Colonic mucosa (tissue), 4 donors: ENCODE results near the gene HOXB8. TPM values are rescaled to one million over a fixed set of nuclear protein-coding genes. Genes with fewer than 3 reads are reported as not detected.

Experiments used
- DNase-seq: peaks from one replicate; pipeline ENCODE4 v3.0.0-alpha.2; 2020
- H3K27ac ChIP-seq: fragments of 200-600 bp; one replicate; pipeline ENCODE4 v1.8.0; 2021
- H3K27me3 ChIP-seq: fragments of 200-600 bp; one replicate; pipeline ENCODE4 v1.8.0; 2021
- H3K36me3 ChIP-seq: fragments of 200-600 bp; one replicate; pipeline ENCODE4 v1.8.0; 2021
- H3K4me1 ChIP-seq: fragments of 200-600 bp; one replicate; pipeline ENCODE4 v1.8.0; 2021; ENCODE audit warnings: mild to moderate bottlenecking
- H3K4me3 ChIP-seq: fragments of 200-600 bp; one replicate; pipeline ENCODE4 v1.8.0; 2021
- H3K9ac ChIP-seq, 2 donors: one replicate each; pipeline ENCODE4 v1.7.0; 2013; ENCODE audit warnings: control low read depth in 2 of 2, low read depth in 2 of 2, low read length in 2 of 2
- H3K9me3 ChIP-seq: fragments of 200-600 bp; one replicate; pipeline ENCODE4 v1.8.0; 2021
- CTCF ChIP-seq: fragments of 200-600 bp; IDR thresholded peaks from one replicate; pipeline ENCODE4 v1.8.0; 2022; ENCODE audit warnings: antibody characterized with exemption, mild to moderate bottlenecking
- intact Hi-C: fragments of 100-400 bp; cut with DNase I; formaldehyde crosslinking; loops from one replicate; pipeline ENCODE4 v1.14.1; 2022
- total RNA-seq, 2 donors: library from RNA; stranded (reverse); fragmentation: NEBNext Ultra II Directional in 1 of 2; extraction: Animal tissue kit (Norgen Biotek cat#: 25700) in 1 of 2; gene quantifications; one replicate each; pipeline ENCODE4 v1.2.1, GENCODE V29; 2021
- donor health status: healthy.
- donor health status: DM: no; HTN: no; CAD: no.
- donor health status: DM: no; HTN: no; CAD: no.

Gene HOXB8
- total RNA-seq, 2 donors from 2014 or later, result 4.2 to 7.4 TPM

GRCh38 chr17:48647103-48647962 is 32.2 kb upstream of the HOXB8 start:
- Histone ChIP-seq H3K4me1 (no peaks in the 10 kb centered on the region), H3K27ac (peak overlapping the region; percentile 85), H3K36me3 (no peaks in the 10 kb centered on the region), H3K27me3 (peaks cover 3% of the 10 kb centered on the region), H3K9me3 (no peaks in the 10 kb centered on the region), H3K4me3 (peak overlapping the region; percentile 50), H3K9ac (peak overlapping the region; percentile 81 to 93)
- TF ChIP-seq CTCF, result no peak
- DNase-seq, result peak; percentile 66
- intact Hi-C loops, result no loop called here

- no peak for TF ChIP-seq CTCF
- intact Hi-C loops, result no loop called here
- Histone ChIP-seq H3K27ac (peak overlapping the region; percentile 85), H3K36me3 (no peaks in the 10 kb centered on the region), H3K9me3 (no peaks in the 10 kb centered on the region), H3K4me1 (no peaks in the 10 kb centered on the region), H3K9ac (peak overlapping the region; percentile 86 to 93), H3K27me3 (peaks cover 7% of the 10 kb centered on the region), H3K4me3 (peak overlapping the region; percentile 50)
- peak; percentile 76 for DNase-seq
Observed at GRCh38 chr17:48646183-48647102, 31.4 kb upstream of the HOXB8 start.

- H3K9me3 ChIP-seq, result no peaks in the 10 kb centered on the region
- DNase-seq, result peak; percentile 32
- peaks cover 7% of the 10 kb centered on the region for H3K27me3 ChIP-seq
- H3K4me3 ChIP-seq, result peak overlapping the region; percentile 50
- H3K4me1 ChIP-seq, result no peaks in the 10 kb centered on the region
- peak overlapping the region; percentile 86 to 93 for H3K9ac ChIP-seq
- H3K27ac ChIP-seq, result peak overlapping the region; percentile 85
- no peaks in the 10 kb centered on the region for H3K36me3 ChIP-seq
- no peak for TF ChIP-seq CTCF
- intact Hi-C loops, result no loop called here
Observed at GRCh38 chr17:48645639-48646182, 30.6 kb upstream of the HOXB8 start.

GRCh38 chr17:48644910-48645557 is 29.9 kb upstream of the HOXB8 start:
- peak; percentile 32 for DNase-seq
- Histone ChIP-seq H3K36me3 (no peaks in the 10 kb centered on the region), H3K27me3 (peaks cover 7% of the 10 kb centered on the region), H3K4me3 (peak overlapping the region; percentile 50), H3K9ac (peak overlapping the region; percentile 86 to 93), H3K4me1 (no peaks in the 10 kb centered on the region), H3K27ac (peak overlapping the region; percentile 85), H3K9me3 (no peaks in the 10 kb centered on the region)
- intact Hi-C loops, result loop anchor here (5.0 kb wide), 1 partner anchor 77 kb away; the partner anchor contains the start of genes PRAC1 and PRAC2
- TF ChIP-seq CTCF, result no peak
